RWPE1 (cell line): ENCODE data around the gene PCDHB12.

Experiments
- CTCF ChIA-PET: fragments of 350-600 bp; sonication (Branson Sonifier 250); formaldehyde crosslinking; extraction: SDS; loops from one replicate; lab custom pipeline; 2021; lab: Yijun Ruan, JAX
- POLR2A ChIA-PET: fragments of 400-600 bp; formaldehyde crosslinking; extraction: SDS; loops from one replicate; lab custom pipeline; 2020; ENCODE audit warnings: antibody characterized with exemption; ENCODE audit not compliant: low non-redundant PET; lab: Yijun Ruan, JAX
- DNase-seq: peaks from one replicate; pipeline ENCODE4 v3.0.0; 2012; ENCODE audit warnings: low spot score
- H3K27ac ChIP-seq: fragments of 450-650 bp; 2 replicates; pipeline ENCODE4 v1.5.1; 2017
- CTCF ChIP-seq: fragments of 450-650 bp; conservative IDR thresholded peaks from 2 replicates; pipeline ENCODE4 v1.5.1; 2017; ENCODE audit warnings: low read depth, mild to moderate bottlenecking

Gene PCDHB12

GRCh38 chr5:141261238-141261546, 52.7 kb downstream of the PCDHB12 start:
- no peak for TF ChIP-seq CTCF
- DNase-seq = no peak
- CTCF ChIA-PET = interaction anchor here (0.7 kb wide), 1 partner anchor 129 kb away, joined by 3 read pairs; no protein-coding TSS in a partner anchor
- H3K27ac ChIP-seq = no peak overlapping the region
- POLR2A ChIA-PET = no interaction called here
